ENCODE results near the gene ABCB10.

ABCB10 gene

DNA sequence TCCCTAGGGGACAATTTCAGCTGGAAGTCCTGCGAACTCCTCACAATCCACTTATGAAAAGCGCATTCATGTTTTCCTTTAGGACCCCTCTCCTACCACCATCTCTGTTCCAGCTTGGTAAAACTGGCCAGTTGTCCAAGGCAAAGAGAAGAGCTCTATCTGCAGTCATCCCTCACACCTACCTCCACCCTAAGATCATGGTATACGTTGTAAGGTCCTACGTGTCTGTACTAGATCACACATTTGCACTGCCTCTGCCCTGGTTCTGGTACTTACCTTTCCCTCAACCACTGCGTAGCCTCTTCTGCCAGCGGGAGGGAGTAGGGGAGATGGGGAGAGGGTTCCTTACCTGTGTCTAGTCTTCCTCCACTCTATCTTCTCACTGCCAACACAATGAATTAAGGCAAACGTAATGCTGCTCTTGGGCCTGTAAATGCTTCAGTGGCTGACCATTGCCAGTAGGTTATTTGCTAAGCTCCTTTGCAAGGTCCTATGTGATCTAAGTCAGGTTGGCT lies 49.6 kb downstream of the ABCB10 start:
- no peaks in the 10 kb centered on the region for H4K20me1 ChIP-seq (ENCODE audit: insufficient read depth, low read length)
- peaks cover 39% of the 10 kb centered on the region for H3K79me2 ChIP-seq (ENCODE audit: insufficient read depth, low read length)
- H3K4me1 ChIP-seq (ENCODE audit: insufficient read depth, low read length): peaks cover 33% of the 10 kb centered on the region
- no peak for DNase-seq
- H3K27me3 ChIP-seq (ENCODE audit: insufficient read depth, low read length, poor library complexity): no peaks in the 10 kb centered on the region
- H3K27ac ChIP-seq (ENCODE audit: low read length): peak overlapping the region; percentile 78
- peak overlapping the region; percentile 91 for H2AFZ ChIP-seq (ENCODE audit: low read depth, low read length)
- H3K4me2 ChIP-seq (ENCODE audit: insufficient read depth, low read length): peak overlapping the region; percentile 90
- TF ChIP-seq EZH2 (IDR thresholded peaks at IDR 0.05; ENCODE audit: borderline replicate concordance, low read depth, low read length, severe bottlenecking): no peak
- TF ChIP-seq, protein P1, sequence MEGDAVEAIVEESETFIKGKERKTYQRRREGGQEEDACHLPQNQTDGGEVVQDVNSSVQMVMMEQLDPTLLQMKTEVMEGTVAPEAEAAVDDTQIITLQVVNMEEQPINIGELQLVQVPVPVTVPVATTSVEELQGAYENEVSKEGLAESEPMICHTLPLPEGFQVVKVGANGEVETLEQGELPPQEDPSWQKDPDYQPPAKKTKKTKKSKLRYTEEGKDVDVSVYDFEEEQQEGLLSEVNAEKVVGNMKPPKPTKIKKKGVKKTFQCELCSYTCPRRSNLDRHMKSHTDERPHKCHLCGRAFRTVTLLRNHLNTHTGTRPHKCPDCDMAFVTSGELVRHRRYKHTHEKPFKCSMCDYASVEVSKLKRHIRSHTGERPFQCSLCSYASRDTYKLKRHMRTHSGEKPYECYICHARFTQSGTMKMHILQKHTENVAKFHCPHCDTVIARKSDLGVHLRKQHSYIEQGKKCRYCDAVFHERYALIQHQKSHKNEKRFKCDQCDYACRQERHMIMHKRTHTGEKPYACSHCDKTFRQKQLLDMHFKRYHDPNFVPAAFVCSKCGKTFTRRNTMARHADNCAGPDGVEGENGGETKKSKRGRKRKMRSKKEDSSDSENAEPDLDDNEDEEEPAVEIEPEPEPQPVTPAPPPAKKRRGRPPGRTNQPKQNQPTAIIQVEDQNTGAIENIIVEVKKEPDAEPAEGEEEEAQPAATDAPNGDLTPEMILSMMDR (IDR thresholded peaks at IDR 0.05; ENCODE audit: borderline replicate concordance, extremely low read depth, low read length, poor library complexity, severe bottlenecking): no peak
- peak overlapping the region; percentile 85 to 88 for H3K4me3 ChIP-seq (ENCODE audit: low read depth in 1 of 2, low read length in 2 of 2)
- H3K36me3 ChIP-seq (ENCODE audit: insufficient read depth, low read length): peaks cover 12% of the 10 kb centered on the region
- no peaks in the 10 kb centered on the region for H3K9me3 ChIP-seq (ENCODE audit: insufficient read depth, low read length, severe bottlenecking)
- peak overlapping the region; percentile 89 for H3K9ac ChIP-seq (ENCODE audit: low read depth, low read length)
- no peak for ATAC-seq (ENCODE audit: insufficient read depth, low read depth)

DNA sequence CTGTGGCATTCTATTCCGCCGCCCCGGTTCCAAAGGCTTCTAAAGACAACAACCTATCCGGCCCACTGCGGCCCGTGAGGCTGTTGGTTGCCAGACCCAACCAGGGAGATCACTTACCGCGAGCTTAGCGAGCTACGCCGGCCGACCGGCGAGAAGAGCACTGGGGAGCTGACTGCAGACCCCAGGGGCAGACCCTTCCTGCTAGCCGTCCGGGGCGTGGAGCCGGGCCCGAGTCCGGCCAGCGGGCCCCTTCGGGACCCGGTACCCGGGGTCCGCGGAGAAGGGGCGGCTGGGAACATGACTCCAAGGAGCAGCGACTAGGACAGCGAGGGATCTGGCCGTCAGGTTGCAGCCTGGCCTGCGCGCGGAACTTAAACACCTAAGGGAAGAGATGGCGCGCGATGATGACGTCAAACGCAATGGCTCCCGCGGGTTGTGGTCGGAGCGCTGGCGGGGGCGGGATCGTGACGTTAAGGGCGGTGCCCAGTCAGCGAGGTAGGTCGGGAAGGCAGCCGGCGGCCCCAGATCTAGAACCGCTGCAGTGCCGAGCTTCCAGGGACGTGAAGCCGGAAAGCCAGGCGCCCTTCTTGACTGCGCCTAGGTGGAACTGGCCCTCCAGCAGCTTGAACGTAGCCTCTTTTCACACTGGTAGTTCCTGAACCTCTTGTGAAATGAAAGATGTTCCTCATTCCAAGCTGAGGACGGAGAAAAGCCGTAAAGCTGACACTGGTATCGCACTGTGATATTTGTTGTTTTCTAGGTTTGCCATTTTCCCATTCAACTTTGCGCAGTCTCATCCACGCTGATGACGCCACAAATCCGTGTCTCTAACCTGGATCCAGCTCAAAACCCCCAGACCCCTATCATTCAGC lies 50.3 kb downstream of the ABCB10 start, which contains the start of gene NUP133:
TSS of gene NUP133 (minus strand) at position 391 of the 872 bp plus-strand sequence. CDS start at position 299, 92 bp downstream.
- Histone ChIP-seq H3K9ac (ENCODE audit: low read depth, low read length) (peak within 1 kb of the TSS; percentile 89), H3K36me3 (ENCODE audit: insufficient read depth, low read length) (peaks cover 12% of the 10 kb centered on the region), H2AFZ (ENCODE audit: low read depth, low read length) (peak within 1 kb of the TSS; percentile 91), H3K4me2 (ENCODE audit: insufficient read depth, low read length) (peak within 1 kb of the TSS; percentile 90), H3K79me2 (ENCODE audit: insufficient read depth, low read length) (peaks cover 43% of the 10 kb centered on the region), H3K9me3 (ENCODE audit: insufficient read depth, low read length, severe bottlenecking) (no peaks in the 10 kb centered on the region), H3K27me3 (ENCODE audit: insufficient read depth, low read length, poor library complexity) (no peaks in the 10 kb centered on the region), H3K4me1 (ENCODE audit: insufficient read depth, low read length) (peaks cover 33% of the 10 kb centered on the region), H3K4me3 (ENCODE audit: low read depth in 1 of 2, low read length in 2 of 2) (peak within 1 kb of the TSS; percentile 85 to 88), H3K27ac (ENCODE audit: low read length) (peak within 1 kb of the TSS; percentile 78), H4K20me1 (ENCODE audit: insufficient read depth, low read length) (no peaks in the 10 kb centered on the region)
- DNase-seq: peak; percentile 97
- ATAC-seq (ENCODE audit: insufficient read depth, low read depth): peak; percentile 97
- TF ChIP-seq, protein P1 (IDR thresholded peaks at IDR 0.05; ENCODE audit: borderline replicate concordance, extremely low read depth, low read length, poor library complexity, severe bottlenecking): no peak
- no peak for TF ChIP-seq EZH2 (IDR thresholded peaks at IDR 0.05; ENCODE audit: borderline replicate concordance, low read depth, low read length, severe bottlenecking)

DNA sequence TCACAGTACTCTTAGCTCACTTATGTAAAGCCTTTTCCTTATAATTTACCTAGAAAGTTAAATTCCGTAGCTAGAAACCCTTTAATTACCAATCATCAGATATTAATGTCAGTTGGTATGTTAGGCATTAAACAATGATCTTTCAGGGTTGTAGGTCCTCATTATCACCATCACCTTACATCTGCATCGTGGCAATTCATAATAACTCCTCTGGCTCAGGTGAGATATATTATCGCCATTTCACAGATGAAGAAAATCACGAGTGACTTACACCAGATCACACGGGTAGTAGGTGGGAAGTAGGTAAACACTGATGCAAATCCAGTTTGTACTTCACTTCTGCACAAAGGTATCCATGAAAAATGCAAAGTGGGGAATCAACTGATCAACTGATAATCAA lies 51.0 kb downstream of the ABCB10 start:
- Histone ChIP-seq H3K27ac (ENCODE audit: low read length) (peak overlapping the region; percentile 78), H3K4me2 (ENCODE audit: insufficient read depth, low read length) (peak overlapping the region; percentile 90), H3K4me3 (ENCODE audit: low read depth in 1 of 2, low read length in 2 of 2) (peak overlapping the region; percentile 85 to 88), H4K20me1 (ENCODE audit: insufficient read depth, low read length) (no peaks in the 10 kb centered on the region), H3K9me3 (ENCODE audit: insufficient read depth, low read length, severe bottlenecking) (no peaks in the 10 kb centered on the region), H3K9ac (ENCODE audit: low read depth, low read length) (peak overlapping the region; percentile 89), H3K4me1 (ENCODE audit: insufficient read depth, low read length) (peaks cover 33% of the 10 kb centered on the region), H2AFZ (ENCODE audit: low read depth, low read length) (peak overlapping the region; percentile 91), H3K36me3 (ENCODE audit: insufficient read depth, low read length) (peaks cover 12% of the 10 kb centered on the region), H3K79me2 (ENCODE audit: insufficient read depth, low read length) (peaks cover 46% of the 10 kb centered on the region), H3K27me3 (ENCODE audit: insufficient read depth, low read length, poor library complexity) (no peaks in the 10 kb centered on the region)
- no peak for DNase-seq
- ATAC-seq (ENCODE audit: insufficient read depth, low read depth): no peak
- TF ChIP-seq, protein P1 (IDR thresholded peaks at IDR 0.05; ENCODE audit: borderline replicate concordance, extremely low read depth, low read length, poor library complexity, severe bottlenecking): no peak
- TF ChIP-seq EZH2 (IDR thresholded peaks at IDR 0.05; ENCODE audit: borderline replicate concordance, low read depth, low read length, severe bottlenecking): no peak

Data from DND-41 (cell line).